Osteoblast (primary cell): ENCODE results near the gene NT5DC2. TPM values are rescaled to one million over a fixed set of nuclear protein-coding genes. Genes with fewer than 3 reads are reported as not detected.

Experiments used
- DNase-seq: peaks from one replicate; pipeline ENCODE4 v3.0.0; 2011; ENCODE audit warnings: low spot score, mixed read lengths; ENCODE audit not compliant: insufficient read length; ENCODE audit errors: missing footprints
- H2AFZ ChIP-seq: 2 replicates; pipeline ENCODE4 v1.6.0; 2011; ENCODE audit warnings: mild to moderate bottlenecking, low read length
- H3K27ac ChIP-seq: 2 replicates; pipeline ENCODE4 v1.5.1; 2011; ENCODE audit warnings: mild to moderate bottlenecking, low read depth, low read length, moderate library complexity
- H3K27me3 ChIP-seq: 2 replicates; pipeline ENCODE4 v1.6.0; 2012; ENCODE audit warnings: mild to moderate bottlenecking, control low read depth, inconsistent platforms, low read length, moderate library complexity; ENCODE audit not compliant: insufficient read depth
- H3K36me3 ChIP-seq: 2 replicates; pipeline ENCODE4 v1.5.1; 2011; ENCODE audit warnings: mild to moderate bottlenecking, low read length, control low read depth, moderate library complexity; ENCODE audit not compliant: insufficient read depth
- H3K4me1 ChIP-seq: 2 replicates; pipeline ENCODE4 v1.5.1; 2011; ENCODE audit warnings: mild to moderate bottlenecking, low read length, control low read depth, moderate library complexity; ENCODE audit not compliant: insufficient read depth
- H3K4me2 ChIP-seq: 2 replicates; pipeline ENCODE4 v1.6.0; 2011; ENCODE audit warnings: mild to moderate bottlenecking, low read length; ENCODE audit not compliant: insufficient read depth
- H3K4me3 ChIP-seq: fragments of 200-600 bp; sonication (generic); 3 replicates; pipeline ENCODE4 v1.5.1; 2012; ENCODE audit warnings: mild to moderate bottlenecking, low read length, inconsistent platforms; ENCODE audit not compliant: insufficient read depth
- H3K79me2 ChIP-seq: 2 replicates; pipeline ENCODE4 v1.6.0; 2012; ENCODE audit warnings: mild to moderate bottlenecking, low read length, control low read depth, inconsistent platforms; ENCODE audit not compliant: insufficient read depth
- H3K9me3 ChIP-seq: 2 replicates; pipeline ENCODE4 v1.5.1; 2011; ENCODE audit warnings: low read depth, low read length, control low read depth
- H4K20me1 ChIP-seq: 2 replicates; pipeline ENCODE4 v1.6.0; 2012; ENCODE audit warnings: mild to moderate bottlenecking, low read length, control low read depth; ENCODE audit not compliant: insufficient read depth
- total RNA-seq: library from RNA; depleted of rRNA; stranded (reverse); fragments of >200 nt; gene quantifications from 2 replicates; pipeline ENCODE4 v1.2.3, GENCODE V29; 2012
- TF ChIP-seq, protein P1 (sequence below): IDR thresholded peaks from 2 replicates; pipeline ENCODE4 v1.5.1; 2011; ENCODE audit warnings: mild to moderate bottlenecking, low read depth, low read length, moderate library complexity; ENCODE audit errors: extremely low read depth

The NT5DC2 gene
- total RNA-seq, 1 donor: 52.5 TPM

DNA sequence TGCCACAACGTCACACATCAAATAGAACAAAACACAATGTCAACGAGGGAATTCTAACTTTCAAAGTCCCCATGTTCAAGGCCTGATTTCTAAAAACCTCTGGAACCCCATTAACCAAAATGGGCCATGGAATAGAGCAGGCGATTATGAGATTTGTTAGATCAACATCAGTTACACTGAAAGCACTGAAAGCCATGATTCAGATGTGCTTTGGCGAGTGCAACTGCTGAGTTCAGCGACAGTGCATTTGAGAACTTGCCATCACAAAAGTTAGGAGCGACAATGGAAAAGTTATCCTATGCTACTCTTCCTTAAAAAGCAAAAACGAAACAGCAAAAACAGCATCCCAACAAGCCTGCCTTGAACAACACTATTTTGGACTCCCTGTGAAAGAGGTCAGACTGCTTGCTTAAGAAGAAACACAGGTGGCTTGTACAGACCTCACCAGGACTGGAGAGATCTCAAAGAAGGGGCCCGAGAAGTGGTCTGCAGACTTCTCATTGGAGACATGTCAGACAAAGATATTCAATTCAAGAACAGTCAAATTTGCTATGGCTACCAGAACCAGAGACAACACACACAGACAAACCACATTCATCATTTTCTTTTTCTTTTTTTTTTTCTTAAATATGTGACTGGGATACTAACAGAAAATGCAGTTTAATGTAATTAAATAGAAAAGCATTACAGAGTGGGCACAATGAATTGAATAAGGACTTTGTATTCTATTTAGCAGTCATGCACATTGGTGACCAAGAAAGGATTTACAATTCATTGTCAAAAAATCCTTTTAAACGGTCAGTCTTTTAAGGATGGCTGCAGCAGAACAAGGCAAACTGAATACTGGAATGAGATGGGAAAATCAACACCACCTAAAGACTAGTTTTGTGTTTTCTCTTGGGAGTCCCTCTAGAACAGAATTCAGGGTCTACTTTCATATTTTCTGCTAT is 23.6 kb upstream of the NT5DC2 start:
- no peak overlapping the region for H2AFZ ChIP-seq
- peaks cover 19% of the 10 kb centered on the region for H3K79me2 ChIP-seq
- H3K4me3 ChIP-seq: no peak overlapping the region
- no peak overlapping the region for H3K27ac ChIP-seq
- H4K20me1 ChIP-seq: peaks cover 20% of the 10 kb centered on the region
- H3K27me3 ChIP-seq: no peaks in the 10 kb centered on the region
- no peaks in the 10 kb centered on the region for H3K9me3 ChIP-seq
- TF ChIP-seq, protein P1, sequence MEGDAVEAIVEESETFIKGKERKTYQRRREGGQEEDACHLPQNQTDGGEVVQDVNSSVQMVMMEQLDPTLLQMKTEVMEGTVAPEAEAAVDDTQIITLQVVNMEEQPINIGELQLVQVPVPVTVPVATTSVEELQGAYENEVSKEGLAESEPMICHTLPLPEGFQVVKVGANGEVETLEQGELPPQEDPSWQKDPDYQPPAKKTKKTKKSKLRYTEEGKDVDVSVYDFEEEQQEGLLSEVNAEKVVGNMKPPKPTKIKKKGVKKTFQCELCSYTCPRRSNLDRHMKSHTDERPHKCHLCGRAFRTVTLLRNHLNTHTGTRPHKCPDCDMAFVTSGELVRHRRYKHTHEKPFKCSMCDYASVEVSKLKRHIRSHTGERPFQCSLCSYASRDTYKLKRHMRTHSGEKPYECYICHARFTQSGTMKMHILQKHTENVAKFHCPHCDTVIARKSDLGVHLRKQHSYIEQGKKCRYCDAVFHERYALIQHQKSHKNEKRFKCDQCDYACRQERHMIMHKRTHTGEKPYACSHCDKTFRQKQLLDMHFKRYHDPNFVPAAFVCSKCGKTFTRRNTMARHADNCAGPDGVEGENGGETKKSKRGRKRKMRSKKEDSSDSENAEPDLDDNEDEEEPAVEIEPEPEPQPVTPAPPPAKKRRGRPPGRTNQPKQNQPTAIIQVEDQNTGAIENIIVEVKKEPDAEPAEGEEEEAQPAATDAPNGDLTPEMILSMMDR: no peak
- H3K36me3 ChIP-seq: peaks cover 63% of the 10 kb centered on the region
- H3K4me2 ChIP-seq: no peak overlapping the region
- DNase-seq: no peak
- H3K4me1 ChIP-seq: peaks cover 22% of the 10 kb centered on the region

DNA sequence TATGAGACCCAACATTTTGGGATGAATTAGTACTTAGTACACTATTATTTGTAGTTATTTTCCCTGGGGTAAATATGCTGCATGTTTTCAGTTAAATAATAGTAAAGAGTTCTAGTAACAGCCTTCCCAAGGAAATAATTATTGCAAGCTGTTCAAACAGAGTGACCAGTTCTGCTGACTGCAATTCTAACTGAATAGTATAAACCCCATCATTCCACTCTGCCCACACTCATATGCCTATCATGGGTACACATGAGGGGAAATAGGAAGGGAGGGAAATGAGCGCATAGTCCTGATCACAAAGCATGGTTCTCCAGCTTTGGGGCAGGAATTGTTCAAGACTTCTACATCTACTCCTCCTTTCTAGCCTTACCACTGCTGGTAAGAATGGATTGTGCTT is 21.4 kb upstream of the NT5DC2 start:
- Histone ChIP-seq H3K4me3 (no peak overlapping the region), H3K4me2 (no peak overlapping the region), H3K27me3 (no peaks in the 10 kb centered on the region), H2AFZ (no peak overlapping the region), H3K79me2 (peaks cover 24% of the 10 kb centered on the region), H3K9me3 (no peaks in the 10 kb centered on the region), H3K36me3 (peaks cover 75% of the 10 kb centered on the region), H3K4me1 (peaks cover 16% of the 10 kb centered on the region), H4K20me1 (peaks cover 26% of the 10 kb centered on the region), H3K27ac (no peak overlapping the region)
- DNase-seq: no peak
- TF ChIP-seq, protein P1: no peak

DNA sequence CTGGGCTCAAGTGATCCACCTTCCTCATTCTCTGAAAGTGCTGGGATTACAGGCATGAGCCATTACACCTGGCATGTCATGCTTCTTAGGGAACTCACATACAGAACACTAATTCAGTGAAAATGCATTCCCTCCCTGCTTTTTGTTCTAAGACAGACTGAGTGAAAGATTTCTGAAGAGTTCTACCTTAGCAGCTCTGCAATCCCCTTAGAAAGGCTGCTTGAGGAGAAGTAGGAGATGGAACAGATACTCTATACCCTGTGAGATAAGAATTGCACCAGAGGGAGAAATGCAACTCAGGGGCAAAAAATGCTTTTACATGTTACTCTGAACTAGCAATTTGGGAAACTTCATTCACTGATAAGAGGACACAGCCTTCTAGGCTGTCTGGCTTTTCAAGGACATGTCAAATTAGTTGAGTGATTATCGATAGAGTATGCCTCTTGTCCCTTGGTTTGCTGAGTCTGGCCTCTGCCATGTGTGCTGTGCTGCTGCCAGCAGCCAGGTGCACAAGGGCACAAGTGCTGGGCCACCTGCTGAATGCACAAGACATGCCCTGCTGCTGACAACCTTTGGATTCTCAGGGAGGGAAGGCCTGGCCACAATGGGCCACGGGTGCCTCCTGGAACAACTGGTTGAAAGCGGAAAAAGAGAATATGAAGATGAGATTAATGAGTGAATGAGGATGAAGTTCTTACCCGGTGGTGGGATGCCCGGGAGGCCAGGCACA is 20.5 kb upstream of the NT5DC2 start:
- no peaks in the 10 kb centered on the region for H3K9me3 ChIP-seq
- H3K27me3 ChIP-seq: no peaks in the 10 kb centered on the region
- H3K4me1 ChIP-seq: peaks cover 16% of the 10 kb centered on the region
- TF ChIP-seq, protein P1: no peak
- H4K20me1 ChIP-seq: peaks cover 26% of the 10 kb centered on the region
- H2AFZ ChIP-seq: no peak overlapping the region
- no peak overlapping the region for H3K27ac ChIP-seq
- H3K36me3 ChIP-seq: peaks cover 75% of the 10 kb centered on the region
- H3K79me2 ChIP-seq: peaks cover 24% of the 10 kb centered on the region
- H3K4me3 ChIP-seq: no peak overlapping the region
- no peak for DNase-seq
- H3K4me2 ChIP-seq: no peak overlapping the region

DNA sequence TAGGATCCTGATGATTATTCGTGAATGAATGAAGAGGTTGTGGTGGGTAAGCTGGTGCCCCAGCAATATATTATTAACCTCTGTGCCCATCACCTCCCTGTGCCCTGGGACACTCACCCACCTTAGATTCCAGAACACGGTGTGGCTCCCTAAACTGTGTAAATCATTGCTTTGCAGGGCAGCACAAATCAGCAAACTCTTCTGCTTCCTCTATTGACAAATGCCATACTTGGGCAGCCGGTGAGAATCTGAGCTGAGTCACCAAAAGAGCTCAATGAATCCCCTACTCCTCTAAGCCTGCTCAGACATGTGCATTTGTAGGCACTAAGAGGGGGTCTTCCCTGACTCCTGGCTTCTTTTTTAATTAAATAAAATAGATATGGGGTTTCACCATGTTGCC is 18.4 kb upstream of the NT5DC2 start:
- no peak for DNase-seq
- H3K9me3 ChIP-seq: no peaks in the 10 kb centered on the region
- H4K20me1 ChIP-seq: peaks cover 26% of the 10 kb centered on the region
- H3K36me3 ChIP-seq: peaks cover 70% of the 10 kb centered on the region
- no peak overlapping the region for H2AFZ ChIP-seq
- H3K27ac ChIP-seq: peak overlapping the region; percentile 12
- no peaks in the 10 kb centered on the region for H3K27me3 ChIP-seq
- TF ChIP-seq, protein P1: no peak
- H3K4me3 ChIP-seq: no peak overlapping the region
- H3K79me2 ChIP-seq: peaks cover 30% of the 10 kb centered on the region
- H3K4me2 ChIP-seq: no peak overlapping the region
- H3K4me1 ChIP-seq: peaks cover 14% of the 10 kb centered on the region
